ENCODE data around the gene STAG1.
"Not testable (repeated sequence)": the region's sequence is repeated elsewhere in the genome, so short reads cannot be mapped to it uniquely, and the experiment has no call there.

The STAG1 gene

DNA sequence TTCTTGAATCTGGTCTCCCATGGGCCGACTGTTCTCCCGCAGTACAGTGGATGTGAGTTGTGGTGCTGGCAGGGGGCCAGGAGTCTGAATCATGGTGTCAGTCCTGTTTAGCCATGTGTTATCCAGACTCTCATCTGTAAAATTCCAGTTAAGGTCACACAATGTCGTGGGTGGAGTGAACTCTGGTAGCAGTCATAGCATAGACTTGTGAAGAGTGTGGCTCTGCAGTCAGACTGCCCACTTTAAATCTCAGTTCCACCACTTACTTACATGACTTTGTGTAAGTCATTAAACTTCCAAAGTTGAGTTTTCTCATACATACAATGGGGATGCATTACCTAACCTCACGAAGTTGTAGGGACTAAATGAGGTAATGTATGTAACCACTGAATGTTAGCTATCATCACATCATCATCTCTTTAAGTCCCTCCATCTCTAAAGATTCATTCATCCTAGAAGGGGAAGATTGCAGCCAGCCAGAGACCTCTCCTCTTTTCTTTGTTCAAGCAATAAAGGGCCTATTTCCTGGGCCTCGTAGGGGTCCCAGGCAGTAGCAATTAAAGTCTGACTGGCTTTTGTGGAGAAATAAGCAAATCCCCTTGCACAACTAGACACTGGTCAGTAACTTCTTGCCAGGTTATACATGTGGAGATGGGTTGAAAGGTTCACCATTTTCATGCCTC, 408.2 kb downstream of the STAG1 start:
- H3K4me3 ChIP-seq (ENCODE audit: control insufficient read depth, low read depth, low read length): no peak overlapping the region
- TF ChIP-seq, protein P1, sequence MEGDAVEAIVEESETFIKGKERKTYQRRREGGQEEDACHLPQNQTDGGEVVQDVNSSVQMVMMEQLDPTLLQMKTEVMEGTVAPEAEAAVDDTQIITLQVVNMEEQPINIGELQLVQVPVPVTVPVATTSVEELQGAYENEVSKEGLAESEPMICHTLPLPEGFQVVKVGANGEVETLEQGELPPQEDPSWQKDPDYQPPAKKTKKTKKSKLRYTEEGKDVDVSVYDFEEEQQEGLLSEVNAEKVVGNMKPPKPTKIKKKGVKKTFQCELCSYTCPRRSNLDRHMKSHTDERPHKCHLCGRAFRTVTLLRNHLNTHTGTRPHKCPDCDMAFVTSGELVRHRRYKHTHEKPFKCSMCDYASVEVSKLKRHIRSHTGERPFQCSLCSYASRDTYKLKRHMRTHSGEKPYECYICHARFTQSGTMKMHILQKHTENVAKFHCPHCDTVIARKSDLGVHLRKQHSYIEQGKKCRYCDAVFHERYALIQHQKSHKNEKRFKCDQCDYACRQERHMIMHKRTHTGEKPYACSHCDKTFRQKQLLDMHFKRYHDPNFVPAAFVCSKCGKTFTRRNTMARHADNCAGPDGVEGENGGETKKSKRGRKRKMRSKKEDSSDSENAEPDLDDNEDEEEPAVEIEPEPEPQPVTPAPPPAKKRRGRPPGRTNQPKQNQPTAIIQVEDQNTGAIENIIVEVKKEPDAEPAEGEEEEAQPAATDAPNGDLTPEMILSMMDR (IDR thresholded peaks at IDR 0.05; ENCODE audit: control insufficient read depth, insufficient read depth, low read depth, low read length, missing control alignments): no peak
- DNase-seq (ENCODE audit: low read depth): peak; percentile 89

DNA sequence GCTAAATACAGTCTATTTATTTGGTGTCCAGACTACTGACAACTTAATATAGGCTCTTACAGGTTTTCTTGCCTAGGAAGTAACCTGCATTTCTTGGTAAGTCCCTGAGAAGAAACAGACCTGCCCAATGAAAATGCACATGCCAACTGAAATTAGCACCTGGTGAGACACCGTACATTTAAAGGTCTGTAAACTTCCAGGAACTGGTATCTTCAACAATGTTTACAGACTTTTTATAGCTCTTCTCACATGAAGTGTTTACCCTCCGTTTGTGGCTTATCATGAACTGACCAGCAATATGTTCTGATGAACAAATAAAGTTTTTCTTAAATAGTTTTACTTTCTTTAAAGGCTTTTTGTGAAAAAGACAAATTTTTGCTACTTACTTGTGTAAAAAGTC, 408.7 kb downstream of the STAG1 start:
- TF ChIP-seq, protein P1 (IDR thresholded peaks at IDR 0.05; ENCODE audit: control insufficient read depth, insufficient read depth, low read depth, low read length, missing control alignments): no peak
- DNase-seq (ENCODE audit: low read depth): no peak
- H3K4me3 ChIP-seq (ENCODE audit: control insufficient read depth, low read depth, low read length): no peak overlapping the region

DNA sequence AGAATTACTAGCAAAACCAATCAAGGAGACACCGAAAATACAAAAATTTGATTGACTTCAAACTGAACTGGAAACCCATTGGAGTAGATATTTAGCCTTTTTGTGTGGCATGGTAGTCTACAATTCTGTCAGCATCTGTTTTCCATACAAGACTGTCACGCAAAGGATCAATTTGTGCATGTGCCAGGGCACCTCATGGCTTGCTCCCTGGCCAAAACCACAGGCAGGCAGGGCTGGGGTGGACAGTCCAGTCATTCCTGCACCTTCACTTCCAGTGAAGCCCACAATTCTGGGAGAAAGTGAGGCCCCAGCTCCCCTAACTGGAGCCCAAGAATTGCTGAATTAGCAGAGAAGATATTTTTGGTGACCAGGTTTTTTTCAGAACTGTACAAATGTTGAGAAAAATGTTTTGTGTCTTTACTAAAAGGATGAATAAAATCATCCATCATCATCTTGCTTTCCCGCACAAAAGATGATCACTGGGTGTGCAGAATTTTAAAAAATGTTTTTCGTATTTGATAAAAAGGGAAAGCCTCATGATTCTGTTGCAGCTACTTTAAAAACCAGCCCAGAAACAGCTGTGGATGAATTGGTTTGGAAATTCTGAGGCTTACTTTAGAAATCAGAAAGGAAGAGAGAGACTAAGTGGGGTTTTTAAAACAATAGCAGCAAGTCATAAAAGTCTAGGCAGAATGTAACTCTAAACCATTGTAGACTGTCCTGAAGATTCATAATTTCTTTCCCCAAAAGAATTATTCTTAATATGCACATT, 415.7 kb downstream of the STAG1 start:
- H3K4me3 ChIP-seq (ENCODE audit: control insufficient read depth, low read depth, low read length): no peak overlapping the region
- no peak for DNase-seq (ENCODE audit: low read depth)
- TF ChIP-seq, protein P1 (IDR thresholded peaks at IDR 0.05; ENCODE audit: control insufficient read depth, insufficient read depth, low read depth, low read length, missing control alignments): no peak

GRCh38 chr3:136334726-136335125, 417.5 kb downstream of the STAG1 start:
- H3K4me3 ChIP-seq (ENCODE audit: control insufficient read depth, low read depth, low read length); DNase-seq (ENCODE audit: low read depth): not testable (repeated sequence)

DNA sequence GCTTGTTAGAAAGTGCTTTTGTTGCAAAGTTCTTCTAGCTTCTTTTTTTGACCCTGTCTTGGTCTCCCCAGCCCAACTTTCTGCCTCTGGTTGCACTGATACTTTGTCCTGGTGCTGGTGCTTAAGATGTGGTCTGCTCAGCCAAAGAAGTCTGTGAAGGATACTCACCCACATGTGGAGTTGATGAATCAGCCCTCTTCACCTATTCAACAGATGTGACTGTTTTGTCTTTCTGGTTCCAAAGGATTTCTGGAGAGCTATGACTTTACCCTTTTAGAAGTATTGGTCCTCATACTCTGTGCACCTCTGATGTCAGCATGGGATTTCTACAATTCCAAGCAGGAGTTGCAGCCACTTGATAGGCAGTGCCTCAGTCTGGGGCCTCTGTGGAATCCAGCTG, 418.0 kb downstream of the STAG1 start:
- DNase-seq (ENCODE audit: low read depth): no peak
- no peak overlapping the region for H3K4me3 ChIP-seq (ENCODE audit: control insufficient read depth, low read depth, low read length)
- TF ChIP-seq, protein P1 (IDR thresholded peaks at IDR 0.05; ENCODE audit: control insufficient read depth, insufficient read depth, low read depth, low read length, missing control alignments): no peak

DNA sequence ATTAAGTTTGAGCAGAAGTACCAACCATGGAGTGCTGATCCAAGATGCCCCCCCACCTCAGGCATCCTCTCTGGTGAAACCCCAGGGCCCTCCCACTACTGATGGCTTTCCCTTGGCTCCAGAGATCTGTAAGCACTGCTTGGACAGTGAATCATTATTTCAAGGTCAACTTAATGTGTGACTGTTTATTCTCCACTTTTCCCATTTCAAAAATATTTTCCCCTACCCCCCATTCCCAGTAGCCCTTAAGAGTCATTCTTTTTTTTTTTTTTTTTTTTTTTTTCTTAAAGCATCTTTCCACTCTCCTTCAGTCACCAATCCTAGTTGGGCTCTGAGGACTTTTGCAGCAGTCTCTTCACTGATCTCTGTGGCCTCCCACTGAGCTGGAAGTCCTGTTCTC, 419.4 kb downstream of the STAG1 start:
- DNase-seq (ENCODE audit: low read depth): peak; percentile 61
- TF ChIP-seq, protein P1 (IDR thresholded peaks at IDR 0.05; ENCODE audit: control insufficient read depth, insufficient read depth, low read depth, low read length, missing control alignments): no peak
- H3K4me3 ChIP-seq (ENCODE audit: control insufficient read depth, low read depth, low read length): no peak overlapping the region

DNA sequence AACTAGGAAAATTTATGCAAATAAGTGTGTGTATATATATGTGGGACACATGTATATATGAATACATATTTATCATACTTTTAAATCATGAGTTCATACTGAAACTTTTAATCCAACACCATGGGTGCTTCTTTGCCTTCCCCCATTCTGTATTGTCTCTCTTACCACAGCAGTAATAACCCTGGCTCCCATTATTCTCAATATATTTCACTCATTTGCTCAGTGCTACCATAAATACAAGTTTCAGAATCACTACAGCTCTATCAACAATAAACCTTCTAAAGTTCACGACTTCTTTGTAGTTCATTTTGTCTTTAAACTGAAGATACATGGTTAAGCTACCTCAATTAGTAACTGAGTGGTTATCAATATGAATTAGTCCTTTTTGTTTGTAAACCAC, 419.9 kb downstream of the STAG1 start:
- TF ChIP-seq, protein P1 (IDR thresholded peaks at IDR 0.05; ENCODE audit: control insufficient read depth, insufficient read depth, low read depth, low read length, missing control alignments): no peak
- DNase-seq (ENCODE audit: low read depth): no peak
- no peak overlapping the region for H3K4me3 ChIP-seq (ENCODE audit: control insufficient read depth, low read depth, low read length)
